ENCODE measurements around the gene KDM4C.

GRCh38 chr9:7055171-7055903 is 297.6 kb downstream of the KDM4C start:
- TF ChIP-seq POLR2A (IDR thresholded peaks at IDR 0.05; ENCODE audit: low read depth), result no peak
- TF ChIP-seq CTCF (IDR thresholded peaks at IDR 0.05), result no peak
